Measurements from ENCODE around the gene YJU2.

DNA sequence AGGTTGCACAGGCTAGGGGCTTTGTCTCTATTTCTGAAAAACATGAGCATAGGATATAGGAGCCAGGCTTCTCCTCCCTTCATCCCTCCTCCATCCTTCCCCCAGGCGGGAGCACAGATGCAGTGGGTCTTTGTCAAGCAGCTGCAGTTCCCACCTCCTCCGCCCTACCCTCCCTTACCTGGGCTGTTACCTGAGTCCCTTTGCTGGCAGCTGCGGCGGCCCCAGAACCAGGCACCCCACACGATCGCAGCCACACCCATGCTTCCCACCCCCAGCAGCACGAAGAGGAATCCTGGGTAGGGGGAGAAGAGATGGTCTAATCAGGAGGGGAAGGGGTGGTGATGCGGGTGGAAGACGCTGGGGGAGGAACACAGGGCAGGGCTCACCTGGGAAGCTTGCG lies 47.5 kb downstream of the YJU2 start:
- TF ChIP-seq, protein P1, sequence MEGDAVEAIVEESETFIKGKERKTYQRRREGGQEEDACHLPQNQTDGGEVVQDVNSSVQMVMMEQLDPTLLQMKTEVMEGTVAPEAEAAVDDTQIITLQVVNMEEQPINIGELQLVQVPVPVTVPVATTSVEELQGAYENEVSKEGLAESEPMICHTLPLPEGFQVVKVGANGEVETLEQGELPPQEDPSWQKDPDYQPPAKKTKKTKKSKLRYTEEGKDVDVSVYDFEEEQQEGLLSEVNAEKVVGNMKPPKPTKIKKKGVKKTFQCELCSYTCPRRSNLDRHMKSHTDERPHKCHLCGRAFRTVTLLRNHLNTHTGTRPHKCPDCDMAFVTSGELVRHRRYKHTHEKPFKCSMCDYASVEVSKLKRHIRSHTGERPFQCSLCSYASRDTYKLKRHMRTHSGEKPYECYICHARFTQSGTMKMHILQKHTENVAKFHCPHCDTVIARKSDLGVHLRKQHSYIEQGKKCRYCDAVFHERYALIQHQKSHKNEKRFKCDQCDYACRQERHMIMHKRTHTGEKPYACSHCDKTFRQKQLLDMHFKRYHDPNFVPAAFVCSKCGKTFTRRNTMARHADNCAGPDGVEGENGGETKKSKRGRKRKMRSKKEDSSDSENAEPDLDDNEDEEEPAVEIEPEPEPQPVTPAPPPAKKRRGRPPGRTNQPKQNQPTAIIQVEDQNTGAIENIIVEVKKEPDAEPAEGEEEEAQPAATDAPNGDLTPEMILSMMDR (IDR thresholded peaks at IDR 0.05), result no peak
- TF ChIP-seq POLR2A (IDR thresholded peaks at IDR 0.05; ENCODE audit: low read depth), result no peak
- no peak for TF ChIP-seq EP300 (IDR thresholded peaks at IDR 0.05)

Data from esophagus muscularis mucosa (tissue), 4 donors.